K562 (cell line): ENCODE measurements around the gene PLA2G3. TPM values are rescaled to one million over a fixed set of nuclear protein-coding genes. Genes with fewer than 3 reads are reported as not detected.
A peak's percentile ranks its signal among the peaks of the same experiment; 100 is the strongest.

Source experiments
- ADNP ChIP-seq: fragments of 200-800 bp; sonication (Bioruptor generic); IDR thresholded peaks from 2 replicates; pipeline ENCODE4 v1.6.1; 2016; ENCODE audit warnings: missing genetic modification characterization, missing compliant biosample characterization
- ATF1 ChIP-seq, 2 experiments: fragments of 450-650 bp in 1 of 2; IDR thresholded peaks; 2 replicates each; pipeline ENCODE4 v1.6.1; 2016; ENCODE audit warnings: missing compliant biosample characterization in 1 of 2, missing genetic modification characterization in 1 of 2
- BRD9 ChIP-seq: fragments of 450-650 bp; IDR thresholded peaks from 2 replicates; pipeline ENCODE4 v1.6.1; 2018; ENCODE audit warnings: low read depth; ENCODE audit not compliant: partially characterized antibody
- EZH2 ChIP-seq: IDR thresholded peaks from 2 replicates; pipeline ENCODE4 v1.6.1; 2012; ENCODE audit warnings: low read depth, mild to moderate bottlenecking, inconsistent platforms, low read length, borderline replicate concordance
- GTF2B ChIP-seq: IDR thresholded peaks from 2 replicates; pipeline ENCODE4 v1.6.1; 2011; ENCODE audit not compliant: insufficient read length; ENCODE audit errors: extremely low read depth
- HNRNPK ChIP-seq: fragments of 200-400 bp; formaldehyde crosslinking; IDR thresholded peaks from one replicate; pipeline ENCODE4 v1.6.1; 2018; ENCODE audit warnings: mild to moderate bottlenecking, low read depth, low read length; ENCODE audit not compliant: poor library complexity, severe bottlenecking
- KLF13 ChIP-seq: fragments of 450-650 bp; IDR thresholded peaks from 2 replicates; pipeline ENCODE4 v1.6.1; 2016; ENCODE audit warnings: missing genetic modification characterization, low read depth, mild to moderate bottlenecking, missing compliant biosample characterization, moderate library complexity, borderline replicate concordance
- MNT ChIP-seq, 2 experiments: fragments of 450-650 bp; conservative IDR thresholded peaks; 2 replicates each; pipeline ENCODE4 v1.6.1; 2017; ENCODE audit warnings: mild to moderate bottlenecking in 2 of 2, moderate library complexity in 2 of 2
- MYNN ChIP-seq, 2 experiments: sonication (generic); formaldehyde crosslinking in 1 of 2; IDR thresholded peaks; 2 replicates each; pipeline versions ENCODE4 v1.5.0 to v1.6.1; 2016 to 2020; ENCODE audit warnings: antibody characterized with exemption in 1 of 2, missing genetic modification reagents in 1 of 2
- PURB ChIP-seq: sonication (generic); formaldehyde crosslinking; IDR thresholded peaks from 2 replicates; pipeline ENCODE4 v1.9.0; 2021; ENCODE audit warnings: low read depth, mild to moderate bottlenecking, missing genetic modification reagents
- PYGO2 ChIP-seq: fragments of 450-650 bp; IDR thresholded peaks from 2 replicates; pipeline ENCODE4 v1.6.1; 2016; ENCODE audit warnings: mild to moderate bottlenecking, missing genetic modification characterization, moderate library complexity, missing compliant biosample characterization
- SIN3A ChIP-seq, 2 experiments: fragments of 150-350 bp in 1 of 2; IDR thresholded peaks; 2 replicates each; pipeline ENCODE4 v1.6.1; 2011 to 2016; ENCODE audit warnings: borderline replicate concordance in 2 of 2, low read depth in 2 of 2, low read length in 2 of 2, mild to moderate bottlenecking in 2 of 2, moderate library complexity in 2 of 2; ENCODE audit not compliant: control insufficient read depth in 1 of 2
- TAF15 ChIP-seq: fragments of 200-400 bp; formaldehyde crosslinking; IDR thresholded peaks from 2 replicates; pipeline ENCODE4 v1.6.1; 2017; ENCODE audit warnings: mild to moderate bottlenecking, low read depth, low read length, moderate library complexity
- TAL1 ChIP-seq: fragments of 450-650 bp; IDR thresholded peaks from 2 replicates; pipeline ENCODE4 v1.6.1; 2016; ENCODE audit warnings: mild to moderate bottlenecking
- ZNF184 ChIP-seq: sonication (generic); formaldehyde crosslinking; IDR thresholded peaks from 2 replicates; pipeline ENCODE4 v1.5.0; 2020; ENCODE audit warnings: missing genetic modification reagents
- ZNF584 ChIP-seq: fragments of 200-800 bp; sonication (Bioruptor generic); IDR thresholded peaks from 2 replicates; pipeline ENCODE4 v1.6.1; 2016; ENCODE audit warnings: low read depth, mild to moderate bottlenecking, missing genetic modification characterization, missing compliant biosample characterization
- polyA plus RNA-seq, 8 experiments: library from polyadenylated mRNA; depleted of rRNA in 4 of 8; stranded (reverse) in 5 of 8; unstranded in 3 of 8; fragments of >200 nt; fragmentation: Nextera tagmentation in 2 of 8; fragmentation: Illumina TruSeq in 1 of 8; extraction: Ambion mirVana in 2 of 8; extraction: Trizol in 1 of 8; gene quantifications; 2 replicates each; pipeline versions ENCODE4 v1.2.1 to v1.2.3, GENCODE V29; 2011 to 2014; ENCODE audit warnings: inconsistent platforms in 1 of 8, missing spikeins in 1 of 8
- total RNA-seq, 7 experiments: library from RNA; depleted of rRNA in 6 of 7; stranded (reverse); fragments of >200 nt in 6 of 7; fragmentation: Illumina TruSeq in 2 of 7; extraction: Trizol in 2 of 7; gene quantifications; 2 replicates each; pipeline versions ENCODE4 v1.2.1 to v1.2.3, GENCODE V29; 2011 to 2021; ENCODE audit warnings: low replicate concordance in 1 of 7
- TF ChIP-seq, protein P1 (sequence below): fragments of 150-350 bp; conservative IDR thresholded peaks from 2 replicates; pipeline ENCODE4 v1.6.1; 2014; ENCODE audit warnings: low read length
- TF ChIP-seq, protein P2 (sequence below): fragments of 250-450 bp; sonication (Bioruptor Pico); IDR thresholded peaks from 2 replicates; pipeline ENCODE4 v1.5.0; 2021; ENCODE audit warnings: mild to moderate bottlenecking, borderline replicate concordance

PLA2G3 gene
- total and polyA plus RNA-seq, 9 of the 15 experiments (the other 6 are each of a cell fraction or from before 2014, with no cell fraction given): 0.18 to 1.4 (median 0.64) TPM

- TF ChIP-seq ZNF584 (no peak), PYGO2 (no peak), ADNP (no peak), ZNF184 (CRISPR knock-in tag) (no peak), TAF15 (no peak), EZH2 (no peak), PURB (CRISPR knock-in tag) (no peak), ATF1 (CRISPR knock-in tag; IDR thresholded peaks at IDR 0.05) (no peak), ATF1 (tag; IDR thresholded peaks at IDR 0.05) (peak; percentile 49; the same call in 1 of the 2 replicates), MYNN (IDR thresholded peaks at IDR 0.05) (no peak), MYNN (CRISPR knock-in tag; IDR thresholded peaks at IDR 0.05) (no peak), KLF13 (tag) (0 out of 2 replicates have a peak, but pooled peaks have one; percentile 23), MNT (conservative IDR thresholded peaks at IDR 0.05) (peak; percentile 83 to 93), TAL1 (no peak), SIN3A (IDR thresholded peaks at IDR 0.05; ENCODE audit: borderline replicate concordance in 2 of 2, control insufficient read depth in 1 of 2, low read depth in 2 of 2, low read length in 2 of 2) (peak in 1 of 2 experiments; percentile 45; a peak in 1 of 4 replicates), GTF2B (no peak), HNRNPK (no peak), BRD9 (no peak)
- TF ChIP-seq, protein P1, sequence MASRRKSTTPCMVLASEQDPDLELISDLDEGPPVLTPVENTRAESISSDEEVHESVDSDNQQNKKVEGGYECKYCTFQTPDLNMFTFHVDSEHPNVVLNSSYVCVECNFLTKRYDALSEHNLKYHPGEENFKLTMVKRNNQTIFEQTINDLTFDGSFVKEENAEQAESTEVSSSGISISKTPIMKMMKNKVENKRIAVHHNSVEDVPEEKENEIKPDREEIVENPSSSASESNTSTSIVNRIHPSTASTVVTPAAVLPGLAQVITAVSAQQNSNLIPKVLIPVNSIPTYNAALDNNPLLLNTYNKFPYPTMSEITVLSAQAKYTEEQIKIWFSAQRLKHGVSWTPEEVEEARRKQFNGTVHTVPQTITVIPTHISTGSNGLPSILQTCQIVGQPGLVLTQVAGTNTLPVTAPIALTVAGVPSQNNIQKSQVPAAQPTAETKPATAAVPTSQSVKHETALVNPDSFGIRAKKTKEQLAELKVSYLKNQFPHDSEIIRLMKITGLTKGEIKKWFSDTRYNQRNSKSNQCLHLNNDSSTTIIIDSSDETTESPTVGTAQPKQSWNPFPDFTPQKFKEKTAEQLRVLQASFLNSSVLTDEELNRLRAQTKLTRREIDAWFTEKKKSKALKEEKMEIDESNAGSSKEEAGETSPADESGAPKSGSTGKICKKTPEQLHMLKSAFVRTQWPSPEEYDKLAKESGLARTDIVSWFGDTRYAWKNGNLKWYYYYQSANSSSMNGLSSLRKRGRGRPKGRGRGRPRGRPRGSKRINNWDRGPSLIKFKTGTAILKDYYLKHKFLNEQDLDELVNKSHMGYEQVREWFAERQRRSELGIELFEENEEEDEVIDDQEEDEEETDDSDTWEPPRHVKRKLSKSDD: no peak
- TF ChIP-seq, protein P2, sequence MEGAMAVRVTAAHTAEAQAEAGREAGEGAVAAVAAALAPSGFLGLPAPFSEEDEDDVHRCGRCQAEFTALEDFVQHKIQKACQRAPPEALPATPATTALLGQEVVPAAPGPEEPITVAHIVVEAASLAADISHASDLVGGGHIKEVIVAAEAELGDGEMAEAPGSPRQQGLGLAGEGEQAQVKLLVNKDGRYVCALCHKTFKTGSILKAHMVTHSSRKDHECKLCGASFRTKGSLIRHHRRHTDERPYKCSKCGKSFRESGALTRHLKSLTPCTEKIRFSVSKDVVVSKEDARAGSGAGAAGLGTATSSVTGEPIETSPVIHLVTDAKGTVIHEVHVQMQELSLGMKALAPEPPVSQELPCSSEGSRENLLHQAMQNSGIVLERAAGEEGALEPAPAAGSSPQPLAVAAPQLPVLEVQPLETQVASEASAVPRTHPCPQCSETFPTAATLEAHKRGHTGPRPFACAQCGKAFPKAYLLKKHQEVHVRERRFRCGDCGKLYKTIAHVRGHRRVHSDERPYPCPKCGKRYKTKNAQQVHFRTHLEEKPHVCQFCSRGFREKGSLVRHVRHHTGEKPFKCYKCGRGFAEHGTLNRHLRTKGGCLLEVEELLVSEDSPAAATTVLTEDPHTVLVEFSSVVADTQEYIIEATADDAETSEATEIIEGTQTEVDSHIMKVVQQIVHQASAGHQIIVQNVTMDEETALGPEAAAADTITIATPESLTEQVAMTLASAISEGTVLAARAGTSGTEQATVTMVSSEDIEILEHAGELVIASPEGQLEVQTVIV: no peak
Observed at GRCh38 chr22:31084811-31085492, 55.4 kb downstream of the PLA2G3 start (continued).
